HG03558 (cell line): ENCODE results near the gene COG3.

Source experiments
- ATAC-seq: cut with Tn5 transposase; IDR thresholded peaks from one replicate; pipeline ENCODE4 v1.9.1; 2021; ENCODE audit warnings: moderate number of reproducible peaks; ENCODE audit not compliant: unreplicated experiment; ENCODE audit errors: extremely low read depth

The COG3 gene

GRCh38 chr13:45441633-45442032, 23.1 kb upstream of the COG3 start:
- no peak for ATAC-seq

GRCh38 chr13:45445053-45445452, 19.7 kb upstream of the COG3 start:
- no peak for ATAC-seq

GRCh38 chr13:45446181-45446580, 18.6 kb upstream of the COG3 start:
- no peak for ATAC-seq

- no peak for ATAC-seq
These were observed 17.6 kb upstream of the COG3 start for GRCh38 chr13:45447050-45447661.

GRCh38 chr13:45448965-45449559, 15.7 kb upstream of the COG3 start:
- no peak for ATAC-seq

- no peak for ATAC-seq
These were observed 13.5 kb upstream of the COG3 start for GRCh38 chr13:45451282-45451681.

GRCh38 chr13:45454204-45454603, 10.5 kb upstream of the COG3 start:
- no peak for ATAC-seq

- ATAC-seq: no peak
These were observed 8.4 kb upstream of the COG3 start for GRCh38 chr13:45456196-45456972.

GRCh38 chr13:45464141-45464686, 525 bp upstream of the COG3 start:
- ATAC-seq: no peak

- no peak for ATAC-seq
These were observed 1.6 kb downstream of the COG3 start for GRCh38 chr13:45466359-45466758.

GRCh38 chr13:45468635-45469034, 3.9 kb downstream of the COG3 start:
- no peak for ATAC-seq

- no peak for ATAC-seq
These were observed 7.5 kb downstream of the COG3 start for GRCh38 chr13:45472171-45472705.

GRCh38 chr13:45473627-45474026, 8.9 kb downstream of the COG3 start:
- ATAC-seq: no peak

GRCh38 chr13:45474584-45475454, 10.1 kb downstream of the COG3 start:
- ATAC-seq: no peak

GRCh38 chr13:45479661-45480060, 14.9 kb downstream of the COG3 start:
- ATAC-seq: no peak

GRCh38 chr13:45481688-45482087, 16.9 kb downstream of the COG3 start:
- ATAC-seq: no peak

GRCh38 chr13:45482571-45483173, 17.9 kb downstream of the COG3 start:
- ATAC-seq: no peak

GRCh38 chr13:45487604-45488003, 22.9 kb downstream of the COG3 start:
- no peak for ATAC-seq

GRCh38 chr13:45490068-45490467, 25.3 kb downstream of the COG3 start:
- ATAC-seq: no peak

GRCh38 chr13:45492538-45492937, 27.8 kb downstream of the COG3 start:
- ATAC-seq: no peak
